ENCODE measurements around the gene TTLL11. TPM values are rescaled to one million over a fixed set of nuclear protein-coding genes. Genes with fewer than 3 reads are reported as not detected.
A peak's percentile ranks its signal among the peaks of the same experiment; 100 is the strongest.
"Not testable (repeated sequence)": the region's sequence is repeated elsewhere in the genome, so short reads cannot be mapped to it uniquely, and the experiment has no call there.

The TTLL11 gene
- total and polyA plus RNA-seq, 9 donors, result 14.2 to 29.3 (median 20.1) TPM

DNA sequence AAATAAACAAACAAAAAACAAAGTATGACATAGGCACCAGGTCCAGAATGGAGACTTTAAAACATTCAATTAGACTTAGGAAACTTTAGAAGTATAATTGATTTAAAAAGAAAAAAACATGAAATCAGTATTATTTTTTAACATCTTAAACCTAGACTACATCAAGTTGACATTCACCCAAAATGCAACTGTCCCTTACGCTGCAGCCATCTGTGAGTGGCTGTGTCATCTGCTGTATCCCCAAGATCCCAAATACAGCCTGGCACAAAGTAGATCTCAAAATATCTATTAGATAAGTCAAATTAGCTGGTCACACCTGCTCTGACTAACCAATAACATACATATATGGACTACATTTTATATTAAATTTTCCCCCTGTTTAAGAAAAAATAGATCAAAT lies 7.8 kb downstream of the TTLL11 start:
- DNase-seq, result no peak
- WGBS (ENCODE audit: insufficient coverage), result no CpG with 5 or more reads among the region's 1 CpG
- Histone ChIP-seq H3K36me3 (ENCODE audit: control insufficient read depth, insufficient read depth, low read length) (peaks cover 2% of the 10 kb centered on the region), H3K4me3 (ENCODE audit: low read length) (no peak overlapping the region), H3K27me3 (ENCODE audit: control insufficient read depth, insufficient read depth, low read length) (no peaks in the 10 kb centered on the region), H3K9me3 (replicated peaks; ENCODE audit: control insufficient read depth, low read depth, low read length) (no peaks in the 10 kb centered on the region), H3K4me1 (ENCODE audit: control insufficient read depth, insufficient read depth, low read length) (peaks cover 10% of the 10 kb centered on the region), H3K27ac (ENCODE audit: low read length) (no peak overlapping the region)

DNA sequence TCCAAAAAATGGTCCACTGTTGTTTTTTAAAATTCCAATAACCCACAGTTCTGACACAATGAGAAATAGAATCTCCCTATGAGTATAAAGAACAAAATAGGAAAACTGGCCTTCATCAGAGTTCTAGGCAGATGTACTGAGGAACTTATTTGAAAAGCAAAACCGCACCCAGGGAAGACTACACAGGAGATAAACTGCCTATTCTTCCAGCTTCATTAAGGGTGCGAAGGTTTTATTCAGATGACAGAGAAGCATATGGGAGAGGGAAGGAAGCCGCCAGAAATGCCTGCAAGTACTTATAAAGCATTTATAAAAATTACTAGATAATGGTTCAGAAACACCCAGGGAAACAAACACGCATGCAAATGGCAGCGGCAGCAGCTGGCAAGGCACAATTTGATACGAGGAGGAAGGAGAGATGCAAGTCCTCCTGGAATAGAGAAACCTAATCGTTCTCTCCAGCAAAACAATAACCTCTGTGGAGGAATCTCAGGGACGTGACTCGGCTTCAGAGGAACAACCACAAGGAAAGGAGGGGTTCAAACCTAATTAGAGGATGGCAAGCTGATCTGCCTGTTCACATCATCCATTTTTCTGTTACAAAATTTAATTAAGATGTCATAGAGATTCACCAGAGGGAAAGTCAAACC lies 9.0 kb downstream of the TTLL11 start:
- Histone ChIP-seq H3K27ac (ENCODE audit: low read length) (peak overlapping the region; percentile 1), H3K36me3 (ENCODE audit: control insufficient read depth, insufficient read depth, low read length) (no peaks in the 10 kb centered on the region), H3K4me3 (ENCODE audit: low read length) (no peak overlapping the region), H3K9me3 (replicated peaks; ENCODE audit: control insufficient read depth, low read depth, low read length) (no peaks in the 10 kb centered on the region), H3K4me1 (ENCODE audit: control insufficient read depth, insufficient read depth, low read length) (peaks cover 10% of the 10 kb centered on the region), H3K27me3 (ENCODE audit: control insufficient read depth, insufficient read depth, low read length) (no peaks in the 10 kb centered on the region)
- DNase-seq, result no peak
- WGBS (ENCODE audit: insufficient coverage), result no CpG with 5 or more reads among the region's 9 CpGs

DNA sequence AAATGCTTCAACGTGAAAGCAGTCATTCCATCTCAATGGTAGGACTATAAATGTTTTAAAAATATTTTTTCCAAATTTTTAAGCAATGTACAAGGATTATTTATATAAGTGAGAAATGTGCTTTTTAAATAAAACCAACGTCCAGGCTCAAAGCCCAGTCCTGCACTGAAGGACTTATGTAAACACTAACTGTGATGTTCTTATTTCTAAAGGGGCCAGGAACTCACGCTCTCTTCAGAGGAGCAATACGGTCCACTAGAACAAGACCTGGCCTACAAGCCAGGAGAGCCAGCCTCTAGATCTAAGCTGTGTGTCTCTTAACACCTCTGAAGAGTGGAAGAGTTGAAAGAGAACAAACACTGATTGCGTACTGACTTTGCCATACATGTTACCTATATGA lies 12.1 kb downstream of the TTLL11 start:
- Histone ChIP-seq H3K4me3 (ENCODE audit: low read length) (no peak overlapping the region), H3K9me3 (replicated peaks; ENCODE audit: control insufficient read depth, low read depth, low read length) (peaks cover 9% of the 10 kb centered on the region), H3K27ac (ENCODE audit: low read length) (no peak overlapping the region), H3K4me1 (ENCODE audit: control insufficient read depth, insufficient read depth, low read length) (peaks cover 8% of the 10 kb centered on the region), H3K27me3 (ENCODE audit: control insufficient read depth, insufficient read depth, low read length) (no peaks in the 10 kb centered on the region), H3K36me3 (ENCODE audit: control insufficient read depth, insufficient read depth, low read length) (no peaks in the 10 kb centered on the region)
- peak; percentile 46 for DNase-seq
- WGBS (ENCODE audit: insufficient coverage), result 40% methylated on average over 1 of the region's 5 CpGs

DNA sequence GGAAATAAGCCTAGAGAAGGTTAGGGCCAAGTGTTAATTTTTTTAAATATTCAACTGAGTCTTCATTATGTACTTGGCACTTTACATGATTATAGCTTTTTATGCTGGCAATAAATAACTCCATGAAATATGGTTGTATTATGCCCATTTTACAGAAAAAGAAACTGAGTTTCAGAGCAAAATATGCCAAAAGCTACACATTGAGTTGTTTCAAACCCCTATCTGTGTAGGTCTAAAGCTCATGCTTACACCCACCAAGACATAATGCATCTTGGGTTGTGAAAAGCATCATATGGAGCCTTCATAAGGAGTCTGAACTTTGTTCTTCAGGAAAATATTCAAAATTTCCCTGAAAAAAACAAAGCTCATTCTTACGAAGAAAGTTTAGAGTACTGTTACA lies 14.6 kb downstream of the TTLL11 start:
- no peak for DNase-seq
- no CpG with 5 or more reads among the region's 1 CpG for WGBS (ENCODE audit: insufficient coverage)
- no peaks in the 10 kb centered on the region for H3K36me3 ChIP-seq (ENCODE audit: control insufficient read depth, insufficient read depth, low read length)
- H3K27me3 ChIP-seq (ENCODE audit: control insufficient read depth, insufficient read depth, low read length), result no peaks in the 10 kb centered on the region
- H3K4me1 ChIP-seq (ENCODE audit: control insufficient read depth, insufficient read depth, low read length), result peaks cover 7% of the 10 kb centered on the region
- no peak overlapping the region for H3K27ac ChIP-seq (ENCODE audit: low read length)
- peaks cover 9% of the 10 kb centered on the region for H3K9me3 ChIP-seq (replicated peaks; ENCODE audit: control insufficient read depth, low read depth, low read length)
- H3K4me3 ChIP-seq (ENCODE audit: low read length), result no peak overlapping the region

DNA sequence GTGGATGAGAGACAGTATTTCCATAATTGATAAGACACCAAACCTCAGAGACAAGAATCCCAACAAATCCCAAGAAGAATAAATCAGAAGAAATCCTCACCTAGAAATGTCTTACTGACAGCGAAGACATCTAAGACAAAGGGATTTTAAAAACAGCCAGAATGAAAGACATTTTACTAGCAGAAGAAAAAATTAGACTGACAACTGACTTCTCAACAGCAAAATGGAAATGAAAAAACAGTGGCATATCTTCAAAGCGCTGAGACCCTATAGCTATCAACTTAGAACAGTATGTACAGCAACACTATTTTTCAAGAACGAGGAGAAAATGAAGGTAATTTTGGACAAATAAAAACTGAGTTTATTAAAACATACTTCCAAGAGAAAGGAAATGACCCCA lies 16.3 kb downstream of the TTLL11 start:
- Histone ChIP-seq H3K4me1 (ENCODE audit: control insufficient read depth, insufficient read depth, low read length) (peaks cover 7% of the 10 kb centered on the region), H3K36me3 (ENCODE audit: control insufficient read depth, insufficient read depth, low read length) (peaks cover 1% of the 10 kb centered on the region), H3K9me3 (replicated peaks; ENCODE audit: control insufficient read depth, low read depth, low read length) (peaks cover 9% of the 10 kb centered on the region), H3K27ac (ENCODE audit: low read length) (no peak overlapping the region), H3K27me3 (ENCODE audit: control insufficient read depth, insufficient read depth, low read length) (no peaks in the 10 kb centered on the region), H3K4me3 (ENCODE audit: low read length) (no peak overlapping the region)
- no CpG with 5 or more reads among the region's 3 CpGs for WGBS (ENCODE audit: insufficient coverage)
- DNase-seq, result no peak

DNA sequence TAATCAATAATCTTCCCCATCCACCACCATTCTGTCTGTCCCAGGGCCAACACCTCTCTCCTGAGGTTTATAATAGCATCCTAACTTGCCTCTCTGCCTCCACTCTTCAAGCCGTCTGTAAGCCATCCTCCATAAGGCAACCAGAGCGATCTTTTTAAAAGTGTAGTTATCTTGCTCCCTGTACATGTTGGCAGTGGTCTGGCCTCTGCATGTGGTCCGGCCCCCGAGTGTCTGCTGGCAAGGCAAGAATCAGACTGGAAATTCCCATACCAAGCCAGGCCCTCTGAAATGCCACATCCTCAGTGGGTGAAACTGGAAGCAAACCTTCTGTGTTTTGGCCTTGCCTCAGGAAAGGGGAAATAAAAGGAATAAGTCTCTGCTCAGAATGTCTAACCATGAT lies 17.0 kb downstream of the TTLL11 start:
- WGBS (ENCODE audit: insufficient coverage), result no CpG with 5 or more reads among the region's 4 CpGs
- Histone ChIP-seq H3K4me3 (ENCODE audit: low read length) (no peak overlapping the region), H3K27ac (ENCODE audit: low read length) (peak overlapping the region; percentile 67), H3K9me3 (replicated peaks; ENCODE audit: control insufficient read depth, low read depth, low read length) (peaks cover 9% of the 10 kb centered on the region), H3K27me3 (ENCODE audit: control insufficient read depth, insufficient read depth, low read length) (no peaks in the 10 kb centered on the region), H3K4me1 (ENCODE audit: control insufficient read depth, insufficient read depth, low read length) (peaks cover 7% of the 10 kb centered on the region), H3K36me3 (ENCODE audit: control insufficient read depth, insufficient read depth, low read length) (peaks cover 2% of the 10 kb centered on the region)
- no peak for DNase-seq

DNA sequence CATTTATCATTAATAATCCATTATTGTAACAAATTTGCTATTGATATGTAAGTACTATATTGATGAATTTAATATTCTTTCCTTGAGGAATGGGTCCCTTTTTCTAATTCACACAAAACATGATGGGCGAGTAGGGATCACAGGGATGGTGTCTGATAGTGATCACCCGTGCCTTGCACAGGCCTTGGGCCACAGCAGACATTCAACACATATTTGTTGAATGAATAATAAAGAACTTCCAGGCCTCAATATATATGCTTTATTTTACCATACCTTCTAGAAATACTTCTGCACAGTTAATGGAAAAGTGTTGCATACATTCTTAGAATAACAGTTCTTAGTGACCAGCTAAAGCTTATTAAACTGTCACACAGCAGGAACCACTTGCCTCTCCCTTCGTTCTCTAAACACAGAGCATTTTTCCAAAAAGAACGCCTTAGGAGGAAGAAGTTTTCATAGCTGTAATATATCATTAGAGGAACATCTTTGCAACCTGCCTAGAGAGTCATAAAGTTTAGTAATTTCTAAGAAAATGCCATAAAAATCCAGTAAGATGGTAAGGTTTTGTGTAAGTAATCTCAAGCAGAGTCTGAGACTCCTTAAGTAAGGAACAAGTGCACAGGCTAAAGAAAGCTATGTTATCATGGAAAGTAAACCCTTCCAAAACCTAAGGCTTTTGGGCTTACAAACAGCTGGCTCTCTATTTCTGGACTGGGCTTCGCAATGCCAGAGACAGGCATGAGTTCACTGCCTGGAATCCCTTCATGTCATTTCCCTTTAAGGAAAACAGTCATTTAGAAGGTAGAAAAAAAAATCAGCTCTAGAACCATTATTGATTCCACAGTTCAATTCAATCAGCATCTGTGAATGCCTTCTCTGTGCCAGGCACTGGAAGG lies 17.7 kb downstream of the TTLL11 start:
- H3K27ac ChIP-seq (ENCODE audit: low read length), result peak overlapping the region; percentile 67
- H3K9me3 ChIP-seq (replicated peaks; ENCODE audit: control insufficient read depth, low read depth, low read length), result peaks cover 9% of the 10 kb centered on the region
- peaks cover 7% of the 10 kb centered on the region for H3K4me1 ChIP-seq (ENCODE audit: control insufficient read depth, insufficient read depth, low read length)
- no peak overlapping the region for H3K4me3 ChIP-seq (ENCODE audit: low read length)
- no peaks in the 10 kb centered on the region for H3K27me3 ChIP-seq (ENCODE audit: control insufficient read depth, insufficient read depth, low read length)
- WGBS (ENCODE audit: insufficient coverage), result no CpG with 5 or more reads among the region's 5 CpGs
- H3K36me3 ChIP-seq (ENCODE audit: control insufficient read depth, insufficient read depth, low read length), result peaks cover 2% of the 10 kb centered on the region
- peak; percentile 75 for DNase-seq

DNA sequence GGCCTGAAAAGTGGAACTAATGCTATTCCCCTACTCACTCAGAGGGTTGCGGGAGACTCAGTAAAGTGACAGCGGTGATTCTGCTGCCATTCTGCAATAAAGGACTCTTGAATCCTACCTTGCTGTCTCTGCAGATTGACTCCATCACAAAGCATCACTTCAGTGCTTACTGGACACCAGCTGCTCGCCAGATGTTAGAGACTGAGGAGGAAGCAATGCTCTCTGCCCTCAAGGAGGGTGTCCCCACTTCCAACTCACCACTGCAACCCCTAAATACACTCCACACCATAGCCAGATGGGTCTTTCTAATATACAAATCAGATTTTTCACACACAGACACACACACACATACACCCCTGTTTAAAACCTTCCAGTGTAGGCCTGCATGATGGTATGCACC lies 21.4 kb downstream of the TTLL11 start:
- Histone ChIP-seq H3K9me3 (replicated peaks; ENCODE audit: control insufficient read depth, low read depth, low read length) (no peaks in the 10 kb centered on the region), H3K4me3 (ENCODE audit: low read length) (no peak overlapping the region), H3K36me3 (ENCODE audit: control insufficient read depth, insufficient read depth, low read length) (peaks cover 2% of the 10 kb centered on the region), H3K4me1 (ENCODE audit: control insufficient read depth, insufficient read depth, low read length) (peaks cover 7% of the 10 kb centered on the region), H3K27ac (ENCODE audit: low read length) (no peak overlapping the region), H3K27me3 (ENCODE audit: control insufficient read depth, insufficient read depth, low read length) (no peaks in the 10 kb centered on the region)
- no peak for DNase-seq
- 71% methylated on average over 3 of the region's 3 CpGs for WGBS (ENCODE audit: insufficient coverage)

DNA sequence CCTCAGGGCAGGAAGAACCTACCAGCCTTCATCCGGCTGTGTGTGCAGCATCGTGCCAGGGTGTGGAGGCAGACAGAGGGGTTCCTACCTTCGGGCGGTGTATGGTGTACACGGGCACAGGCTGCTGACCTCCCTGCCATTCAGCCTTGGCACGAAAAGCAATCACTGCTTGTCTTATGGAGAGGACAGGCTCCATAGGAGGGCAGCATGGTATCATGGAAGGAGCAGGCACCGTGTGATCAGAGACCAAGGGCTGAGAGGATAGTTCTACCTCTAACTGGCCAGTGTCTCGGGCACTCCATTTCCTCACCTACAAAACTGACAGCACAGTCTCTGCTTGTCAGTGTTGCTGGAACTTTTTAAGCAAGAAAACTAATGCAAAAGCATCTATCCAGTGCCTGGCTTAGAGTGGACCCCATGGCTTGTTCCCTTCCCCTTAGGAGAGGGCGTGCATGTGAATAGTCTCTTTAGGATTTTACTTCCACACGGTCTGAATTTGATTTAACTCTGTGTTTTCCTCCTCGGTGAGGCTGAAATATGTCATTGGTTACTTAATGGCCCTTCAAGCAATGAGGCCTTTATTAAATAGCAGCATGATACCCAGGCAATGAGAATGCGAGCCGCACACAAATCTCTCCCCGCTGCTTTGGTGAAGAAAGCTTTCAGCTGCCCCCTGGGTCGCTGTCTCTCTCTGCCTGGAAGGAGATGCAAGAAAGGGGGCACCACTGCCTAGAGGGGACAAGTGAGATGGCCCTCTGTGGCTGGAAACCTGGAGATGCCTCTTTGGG lies 22.2 kb downstream of the TTLL11 start:
- H3K4me3 ChIP-seq (ENCODE audit: low read length), result no peak overlapping the region
- no peak for DNase-seq
- no peaks in the 10 kb centered on the region for H3K9me3 ChIP-seq (replicated peaks; ENCODE audit: control insufficient read depth, low read depth, low read length)
- no peaks in the 10 kb centered on the region for H3K27me3 ChIP-seq (ENCODE audit: control insufficient read depth, insufficient read depth, low read length)
- no peak overlapping the region for H3K27ac ChIP-seq (ENCODE audit: low read length)
- WGBS (ENCODE audit: insufficient coverage), result 75% methylated on average over 14 of the region's 15 CpGs
- H3K36me3 ChIP-seq (ENCODE audit: control insufficient read depth, insufficient read depth, low read length), result peaks cover 2% of the 10 kb centered on the region
- peaks cover 3% of the 10 kb centered on the region for H3K4me1 ChIP-seq (ENCODE audit: control insufficient read depth, insufficient read depth, low read length)

DNA sequence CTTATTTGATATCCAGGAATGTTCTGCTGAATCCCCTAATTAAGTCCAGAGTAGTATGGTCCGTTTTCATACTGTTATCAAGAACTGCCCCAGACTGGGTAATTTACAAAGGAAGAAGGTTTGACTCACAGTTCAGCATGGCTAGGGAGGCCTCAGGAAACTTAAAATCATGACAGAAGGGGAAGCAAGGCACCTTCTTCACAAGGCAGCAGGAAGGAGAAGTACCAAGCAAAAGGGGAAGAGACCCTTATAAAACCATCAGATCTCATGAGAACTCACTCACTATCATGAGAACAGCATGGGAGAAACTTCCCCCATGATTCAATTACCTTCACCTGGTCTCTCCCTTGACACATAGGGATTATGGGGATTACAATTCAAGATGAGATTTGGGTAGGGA lies 26.4 kb downstream of the TTLL11 start:
- H3K36me3 ChIP-seq (ENCODE audit: control insufficient read depth, insufficient read depth, low read length); H3K9me3 ChIP-seq (replicated peaks; ENCODE audit: control insufficient read depth, low read depth, low read length); H3K4me1 ChIP-seq (ENCODE audit: control insufficient read depth, insufficient read depth, low read length); H3K4me3 ChIP-seq (ENCODE audit: low read length); H3K27me3 ChIP-seq (ENCODE audit: control insufficient read depth, insufficient read depth, low read length); DNase-seq; H3K27ac ChIP-seq (ENCODE audit: low read length): not testable (repeated sequence)
- WGBS (ENCODE audit: insufficient coverage), result no CpG with 5 or more reads among the region's 1 CpG
